ENCODE measurements around the gene BRD3. TPM values are rescaled to one million over a fixed set of nuclear protein-coding genes. Genes with fewer than 3 reads are reported as not detected.

Gene BRD3
- total RNA-seq, 1 experiment from 2014 or later: 47.3 TPM

DNA sequence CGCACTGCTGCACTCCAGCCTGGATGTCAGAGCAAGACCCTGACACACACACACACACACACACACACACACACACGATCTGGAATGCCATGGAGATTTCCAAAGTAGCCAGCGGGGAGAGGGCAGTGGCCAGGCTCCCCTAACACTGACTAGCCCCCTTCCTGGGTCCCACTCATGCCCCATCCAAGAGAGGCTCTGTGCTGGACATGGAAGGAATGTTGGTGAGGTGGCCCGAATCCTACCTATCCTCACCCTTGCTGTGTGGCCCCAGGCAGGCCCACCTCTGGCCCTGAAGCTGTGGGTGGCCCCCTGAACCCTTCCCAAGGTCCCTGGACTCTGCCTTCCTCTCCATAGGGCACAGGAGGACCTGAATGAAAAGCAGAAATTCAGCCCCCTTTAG lies 7.3 kb downstream of the BRD3 start:
- Histone ChIP-seq H3K27ac (no peak overlapping the region), H4K20me1 (ENCODE audit: insufficient read depth) (peaks cover 74% of the 10 kb centered on the region), H3K9me2 (ENCODE audit: insufficient read depth) (no peaks in the 10 kb centered on the region), H3K4me1 (replicated peaks; ENCODE audit: insufficient read depth) (peaks cover 24% of the 10 kb centered on the region), H2AFZ (no peak overlapping the region), H3F3A (ENCODE audit: insufficient read depth, low read depth) (peaks cover 3% of the 10 kb centered on the region), H3K9me3 (ENCODE audit: insufficient read depth, low read depth) (no peaks in the 10 kb centered on the region), H3K27me3 (ENCODE audit: insufficient read depth, low read depth) (no peaks in the 10 kb centered on the region), H3K4me2 (no peak overlapping the region), H3K36me3 (ENCODE audit: low read depth) (no peaks in the 10 kb centered on the region), H3K4me3 (no peak overlapping the region), H3K79me2 (ENCODE audit: low read depth) (peaks cover 57% of the 10 kb centered on the region)
- intact Hi-C loops (cut with micrococcal nuclease; ENCODE audit: unreplicated experiment): no loop called here
- BruUV-seq (replicated peaks): no TSS peak
- no peak for DNase-seq
- CTCF ChIA-PET: no interaction called here
- TF ChIP-seq, protein P1, sequence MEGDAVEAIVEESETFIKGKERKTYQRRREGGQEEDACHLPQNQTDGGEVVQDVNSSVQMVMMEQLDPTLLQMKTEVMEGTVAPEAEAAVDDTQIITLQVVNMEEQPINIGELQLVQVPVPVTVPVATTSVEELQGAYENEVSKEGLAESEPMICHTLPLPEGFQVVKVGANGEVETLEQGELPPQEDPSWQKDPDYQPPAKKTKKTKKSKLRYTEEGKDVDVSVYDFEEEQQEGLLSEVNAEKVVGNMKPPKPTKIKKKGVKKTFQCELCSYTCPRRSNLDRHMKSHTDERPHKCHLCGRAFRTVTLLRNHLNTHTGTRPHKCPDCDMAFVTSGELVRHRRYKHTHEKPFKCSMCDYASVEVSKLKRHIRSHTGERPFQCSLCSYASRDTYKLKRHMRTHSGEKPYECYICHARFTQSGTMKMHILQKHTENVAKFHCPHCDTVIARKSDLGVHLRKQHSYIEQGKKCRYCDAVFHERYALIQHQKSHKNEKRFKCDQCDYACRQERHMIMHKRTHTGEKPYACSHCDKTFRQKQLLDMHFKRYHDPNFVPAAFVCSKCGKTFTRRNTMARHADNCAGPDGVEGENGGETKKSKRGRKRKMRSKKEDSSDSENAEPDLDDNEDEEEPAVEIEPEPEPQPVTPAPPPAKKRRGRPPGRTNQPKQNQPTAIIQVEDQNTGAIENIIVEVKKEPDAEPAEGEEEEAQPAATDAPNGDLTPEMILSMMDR (conservative IDR thresholded peaks at IDR 0.05): no peak
- no peak for TF ChIP-seq EZH2 (IDR thresholded peaks at IDR 0.05; ENCODE audit: low read depth)
- POLR2A ChIA-PET (ENCODE audit: unreplicated experiment): no interaction called here

DNA sequence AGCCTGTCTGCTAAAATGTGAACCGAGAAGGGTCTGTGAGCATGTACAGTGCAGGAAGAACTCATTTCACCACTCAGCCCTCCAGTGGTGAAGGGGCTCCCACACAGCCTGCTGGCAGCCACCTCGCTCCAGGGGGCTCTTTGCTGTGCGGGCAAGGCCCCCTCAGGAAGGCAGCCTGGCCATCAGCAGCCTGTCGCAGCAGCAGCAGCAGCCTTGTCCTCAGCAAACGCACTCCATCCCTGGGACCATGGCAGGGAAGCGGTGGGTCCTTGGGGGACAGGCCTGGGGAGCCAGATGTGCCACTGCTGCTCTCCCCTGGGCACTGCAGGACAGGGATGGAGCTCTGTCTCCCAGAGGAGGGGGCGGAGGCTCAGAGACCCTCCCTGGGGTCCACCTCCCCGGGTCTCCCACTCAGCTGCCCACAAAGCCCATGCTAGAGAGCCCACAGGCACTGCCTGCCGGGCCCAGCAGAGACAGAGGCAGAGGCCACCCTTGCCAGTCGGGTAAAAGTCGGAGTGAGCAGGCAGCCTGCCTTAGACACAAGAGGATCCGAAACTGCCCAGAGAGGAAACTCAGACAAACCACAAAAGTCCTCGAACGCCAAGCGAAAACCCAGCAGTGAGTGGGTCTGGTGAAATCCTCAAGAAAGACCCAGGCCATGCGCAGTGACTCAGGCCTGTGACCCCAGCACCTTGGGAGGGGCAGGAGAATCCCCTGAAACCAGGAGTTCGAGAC lies 8.0 kb downstream of the BRD3 start:
- no peaks in the 10 kb centered on the region for H3K27me3 ChIP-seq (ENCODE audit: insufficient read depth, low read depth)
- no peaks in the 10 kb centered on the region for H3K9me2 ChIP-seq (ENCODE audit: insufficient read depth)
- TF ChIP-seq, protein P1 (conservative IDR thresholded peaks at IDR 0.05): no peak
- TF ChIP-seq EZH2 (IDR thresholded peaks at IDR 0.05; ENCODE audit: low read depth): no peak
- no peak for DNase-seq
- ChIA-PET POLR2A (ENCODE audit: unreplicated experiment) (no interaction called here), CTCF (no interaction called here)
- no peak overlapping the region for H3K4me3 ChIP-seq
- H3K9me3 ChIP-seq (ENCODE audit: insufficient read depth, low read depth): no peaks in the 10 kb centered on the region
- no peaks in the 10 kb centered on the region for H3F3A ChIP-seq (ENCODE audit: insufficient read depth, low read depth)
- no peak overlapping the region for H3K27ac ChIP-seq
- H3K4me2 ChIP-seq: no peak overlapping the region
- no peaks in the 10 kb centered on the region for H3K36me3 ChIP-seq (ENCODE audit: low read depth)
- H2AFZ ChIP-seq: no peak overlapping the region
- H3K79me2 ChIP-seq (ENCODE audit: low read depth): peaks cover 57% of the 10 kb centered on the region
- peaks cover 18% of the 10 kb centered on the region for H3K4me1 ChIP-seq (replicated peaks; ENCODE audit: insufficient read depth)
- H4K20me1 ChIP-seq (ENCODE audit: insufficient read depth): peaks cover 77% of the 10 kb centered on the region
- no TSS peak for BruUV-seq (replicated peaks)
- intact Hi-C loops (cut with micrococcal nuclease; ENCODE audit: unreplicated experiment): no loop called here

DNA sequence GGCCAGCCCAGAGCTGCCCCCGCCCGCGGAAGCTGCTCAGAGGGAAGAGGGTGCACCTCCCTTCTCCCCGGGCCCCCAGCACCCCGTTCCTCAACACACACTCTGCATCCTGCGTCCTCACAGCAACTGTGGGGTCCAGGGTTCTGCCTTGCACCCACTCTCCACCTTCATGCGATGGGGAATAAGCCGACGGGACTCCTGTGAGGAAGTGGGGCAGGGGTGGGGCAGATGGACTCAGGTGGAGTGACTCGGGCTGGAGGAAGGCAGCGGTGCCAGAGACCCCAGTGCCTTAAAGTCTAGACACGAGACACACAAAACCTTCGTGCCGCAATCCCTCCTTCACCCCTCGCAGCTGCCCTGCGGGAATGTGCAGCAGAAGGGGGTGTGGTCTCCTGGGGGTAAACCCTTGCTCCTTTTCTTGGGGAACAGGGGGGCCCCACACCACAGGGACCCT lies 8.6 kb downstream of the BRD3 start:
- BruUV-seq (replicated peaks): no TSS peak
- DNase-seq: no peak
- Histone ChIP-seq H4K20me1 (ENCODE audit: insufficient read depth) (peaks cover 77% of the 10 kb centered on the region), H3F3A (ENCODE audit: insufficient read depth, low read depth) (no peaks in the 10 kb centered on the region), H3K27ac (no peak overlapping the region), H2AFZ (no peak overlapping the region), H3K36me3 (ENCODE audit: low read depth) (no peaks in the 10 kb centered on the region), H3K9me2 (ENCODE audit: insufficient read depth) (no peaks in the 10 kb centered on the region), H3K9me3 (ENCODE audit: insufficient read depth, low read depth) (no peaks in the 10 kb centered on the region), H3K4me2 (no peak overlapping the region), H3K79me2 (ENCODE audit: low read depth) (peaks cover 54% of the 10 kb centered on the region), H3K27me3 (ENCODE audit: insufficient read depth, low read depth) (no peaks in the 10 kb centered on the region), H3K4me3 (no peak overlapping the region), H3K4me1 (replicated peaks; ENCODE audit: insufficient read depth) (peaks cover 18% of the 10 kb centered on the region)
- intact Hi-C loops (cut with micrococcal nuclease; ENCODE audit: unreplicated experiment): no loop called here
- CTCF ChIA-PET: no interaction called here
- no peak for TF ChIP-seq EZH2 (IDR thresholded peaks at IDR 0.05; ENCODE audit: low read depth)
- TF ChIP-seq, protein P1 (conservative IDR thresholded peaks at IDR 0.05): no peak
- POLR2A ChIA-PET (ENCODE audit: unreplicated experiment): no interaction called here
